SH-SY5Y (cell line): ENCODE measurements around the gene MCMBP.

Experiments used
- GATA2 ChIP-seq: IDR thresholded peaks from 2 replicates; pipeline ENCODE4 v1.6.1; 2011; ENCODE audit warnings: mild to moderate bottlenecking, low read depth, low read length
- GATA3 ChIP-seq: IDR thresholded peaks from 2 replicates; pipeline ENCODE4 v1.6.1; 2011; ENCODE audit warnings: low read depth, mild to moderate bottlenecking, low read length, moderate library complexity

DNA sequence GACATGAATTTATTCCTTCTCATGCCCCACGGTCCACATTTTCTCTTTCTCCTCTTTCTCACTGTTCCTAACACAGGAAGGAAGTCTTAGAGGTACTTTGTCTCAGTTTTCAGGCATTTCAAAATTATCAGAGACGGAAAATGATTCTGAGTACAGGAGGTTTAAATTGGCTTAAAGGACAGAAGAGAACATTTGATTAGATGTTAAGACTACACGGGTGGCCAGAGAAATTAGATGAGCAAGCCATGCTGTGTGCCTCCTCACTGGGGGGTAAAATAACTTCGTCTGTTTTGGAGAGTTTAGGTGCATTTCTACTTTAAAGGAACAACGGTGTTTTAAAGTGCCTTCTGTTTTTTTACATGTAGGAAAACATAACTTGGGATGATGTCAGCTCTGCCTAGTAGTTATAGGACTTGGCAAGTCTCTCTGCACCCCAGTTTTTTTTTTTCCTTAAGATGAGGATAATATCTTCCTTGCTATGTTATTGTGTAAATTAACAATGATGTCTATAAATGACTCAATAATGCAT lies 66.9 kb downstream of the MCMBP start:
- TF ChIP-seq GATA2 = no peak
- TF ChIP-seq GATA3 = no peak
